ENCODE measurements around the gene TMEM174.
"Not testable (repeated sequence)": the region's sequence is repeated elsewhere in the genome, so short reads cannot be mapped to it uniquely, and the experiment has no call there.

The TMEM174 gene

DNA sequence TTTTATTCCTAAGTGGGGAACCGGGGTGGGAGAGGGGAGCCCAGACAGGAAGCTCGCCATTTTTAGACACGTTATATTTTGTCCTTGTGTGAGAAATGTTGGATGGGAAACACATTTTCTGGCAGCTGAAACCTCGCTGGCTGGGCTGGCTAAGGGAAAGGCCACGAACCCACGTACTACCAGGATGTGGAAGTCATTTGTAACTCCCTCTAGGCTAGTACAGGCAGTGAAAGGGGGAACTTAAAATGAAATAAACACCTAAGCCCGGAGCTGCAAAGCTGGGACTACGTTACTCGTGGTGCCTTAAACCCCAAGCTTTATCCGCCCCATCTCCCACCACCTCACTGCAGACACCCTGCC lies 42.5 kb downstream of the TMEM174 start:
- no peak for FAIRE-seq
- DNase-seq (ENCODE audit: insufficient read length): no peak
- no peak for TF ChIP-seq POLR2AphosphoS5 (IDR thresholded peaks at IDR 0.05; ENCODE audit: low read depth, low read length)

DNA sequence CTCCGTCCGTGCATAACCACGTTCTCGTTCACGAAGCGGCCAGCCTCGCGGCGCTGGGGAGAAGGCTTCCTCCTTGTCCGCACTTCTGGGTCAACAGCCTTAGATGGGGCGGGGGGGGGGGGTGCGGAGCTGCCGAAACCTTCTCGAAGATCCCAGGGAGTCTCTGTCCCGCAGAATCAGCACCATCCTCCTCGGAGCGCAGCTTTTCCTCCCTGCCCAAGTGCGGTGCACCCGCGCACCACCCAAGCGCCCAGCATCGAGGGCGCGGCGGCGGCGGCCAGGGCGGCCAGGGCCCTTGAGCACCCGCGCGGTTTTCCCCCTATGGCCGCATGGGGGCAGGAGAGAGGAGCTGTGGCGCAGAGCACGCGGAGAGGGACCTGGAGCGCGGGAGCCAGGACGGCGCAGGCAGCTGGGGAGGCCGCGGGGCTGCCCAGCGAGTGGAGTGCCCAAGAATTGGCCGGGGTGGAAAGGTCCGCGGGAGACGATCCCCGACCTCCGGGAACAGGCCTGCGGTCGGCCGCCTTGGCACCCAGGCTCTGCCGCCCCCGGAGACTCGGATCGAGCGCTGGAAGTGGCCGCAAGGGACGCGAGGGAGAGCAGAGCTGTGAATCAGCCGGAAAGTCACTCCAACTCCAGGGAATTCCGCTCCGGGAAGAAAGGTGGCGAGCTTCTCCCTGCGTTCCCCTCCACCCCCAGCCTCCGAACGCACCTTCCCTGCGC lies 43.1 kb downstream of the TMEM174 start:
- peak; percentile 75 for DNase-seq (ENCODE audit: insufficient read length)
- TF ChIP-seq POLR2AphosphoS5 (IDR thresholded peaks at IDR 0.05; ENCODE audit: low read depth, low read length) (no peak), TAF1 (IDR thresholded peaks at IDR 0.05; ENCODE audit: borderline replicate concordance, low read depth, low read length) (no peak), POLR2A (IDR thresholded peaks at IDR 0.05; ENCODE audit: low read depth, low read length) (no peak)
- FAIRE-seq: no peak

DNA sequence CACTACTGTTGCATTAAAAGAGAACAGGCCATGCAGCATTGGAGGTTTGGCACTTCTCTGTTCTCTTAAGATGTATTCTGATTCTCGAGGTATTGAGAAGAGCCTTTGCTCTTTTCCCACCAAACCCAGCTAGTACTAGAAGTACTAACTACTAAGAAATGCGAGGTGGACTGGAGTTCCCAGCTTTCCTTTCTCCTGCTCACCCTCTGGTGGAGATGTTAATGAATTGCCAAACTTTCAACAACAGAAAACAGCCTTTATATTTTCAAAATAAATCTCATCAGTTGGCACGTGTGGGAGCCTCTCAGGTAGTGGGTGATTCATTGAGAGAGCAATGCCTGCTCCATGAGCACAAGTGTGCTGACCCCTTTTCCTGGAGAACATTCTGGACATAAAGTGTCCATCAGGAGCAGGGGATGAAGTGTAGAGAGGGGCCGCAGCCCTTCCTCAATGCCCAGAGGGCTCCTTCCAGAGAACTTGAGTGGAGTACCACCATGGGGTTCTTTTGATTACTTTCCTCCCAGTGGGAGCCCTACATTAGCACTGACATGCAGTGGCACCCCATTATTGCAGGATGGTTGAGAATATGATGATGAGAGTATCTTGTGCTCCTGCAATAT lies 45.7 kb downstream of the TMEM174 start:
- FAIRE-seq: no peak
- no peak for DNase-seq (ENCODE audit: insufficient read length)
- TF ChIP-seq POLR2AphosphoS5 (IDR thresholded peaks at IDR 0.05; ENCODE audit: low read depth, low read length) (no peak), TAF1 (IDR thresholded peaks at IDR 0.05; ENCODE audit: borderline replicate concordance, low read depth, low read length) (no peak), POLR2A (IDR thresholded peaks at IDR 0.05; ENCODE audit: low read depth, low read length) (no peak)

DNA sequence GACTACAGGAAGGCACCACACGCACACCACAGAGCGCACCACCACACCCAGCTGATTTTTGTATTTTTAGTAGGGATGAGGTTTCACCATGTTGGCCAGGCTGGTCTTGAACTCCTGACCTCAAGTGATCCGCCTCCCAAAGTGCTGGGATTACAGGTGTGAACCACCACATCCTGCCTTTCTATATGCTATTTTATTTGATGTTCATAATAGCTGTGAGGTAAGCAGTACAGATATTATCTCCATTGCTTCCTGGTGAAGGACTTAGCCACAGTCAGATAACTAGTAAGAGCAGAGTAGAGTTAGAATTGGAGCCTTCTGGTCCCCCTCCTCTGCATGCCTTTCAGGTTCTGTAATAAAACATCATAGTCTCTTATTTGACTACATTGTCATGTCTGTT lies 46.3 kb downstream of the TMEM174 start:
- not testable (repeated sequence) for FAIRE-seq; DNase-seq (ENCODE audit: insufficient read length)

DNA sequence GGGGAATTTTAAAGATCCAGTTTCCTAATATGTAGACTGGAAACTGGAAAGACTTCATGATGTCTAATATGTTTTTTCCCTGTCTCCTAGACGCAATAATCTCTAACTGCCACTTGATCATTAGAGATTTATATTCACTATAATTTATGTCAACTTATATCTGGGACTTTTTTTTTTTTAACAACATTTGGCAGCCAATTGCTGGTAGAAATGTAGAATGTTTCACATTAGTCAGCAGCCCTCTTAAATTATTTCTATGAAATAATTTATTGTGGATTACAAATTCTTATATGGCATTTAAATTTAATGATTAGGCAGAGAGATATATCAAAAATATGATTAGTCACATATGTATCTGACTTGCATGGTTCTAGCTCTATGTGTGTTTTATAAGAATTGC lies 48.2 kb downstream of the TMEM174 start:
- TF ChIP-seq TAF1 (IDR thresholded peaks at IDR 0.05; ENCODE audit: borderline replicate concordance, low read depth, low read length): no peak
- no peak for TF ChIP-seq POLR2AphosphoS5 (IDR thresholded peaks at IDR 0.05; ENCODE audit: low read depth, low read length)
- no peak for TF ChIP-seq POLR2A (IDR thresholded peaks at IDR 0.05; ENCODE audit: low read depth, low read length)
- DNase-seq (ENCODE audit: insufficient read length): no peak
- no peak for FAIRE-seq

DNA sequence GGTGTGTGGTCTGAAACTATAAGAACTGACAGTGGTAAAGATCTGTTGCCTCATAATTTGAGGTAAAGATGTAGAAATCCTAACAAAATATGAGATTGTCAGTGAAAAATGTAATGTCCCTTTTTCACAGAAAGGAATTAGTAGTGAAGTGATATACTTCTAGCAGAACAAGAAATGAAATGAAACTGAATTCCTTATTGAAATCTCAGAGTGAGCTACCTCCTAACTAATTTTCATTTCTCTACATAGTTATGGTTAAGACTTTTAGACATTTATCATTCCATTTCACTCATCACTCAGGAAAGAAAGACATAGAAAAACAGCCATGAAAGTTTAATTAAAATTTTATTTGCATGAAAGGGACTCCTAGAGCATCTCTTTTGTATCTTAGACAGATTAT lies 48.7 kb downstream of the TMEM174 start:
- FAIRE-seq (no peak), DNase-seq (ENCODE audit: insufficient read length) (no peak)

DNA sequence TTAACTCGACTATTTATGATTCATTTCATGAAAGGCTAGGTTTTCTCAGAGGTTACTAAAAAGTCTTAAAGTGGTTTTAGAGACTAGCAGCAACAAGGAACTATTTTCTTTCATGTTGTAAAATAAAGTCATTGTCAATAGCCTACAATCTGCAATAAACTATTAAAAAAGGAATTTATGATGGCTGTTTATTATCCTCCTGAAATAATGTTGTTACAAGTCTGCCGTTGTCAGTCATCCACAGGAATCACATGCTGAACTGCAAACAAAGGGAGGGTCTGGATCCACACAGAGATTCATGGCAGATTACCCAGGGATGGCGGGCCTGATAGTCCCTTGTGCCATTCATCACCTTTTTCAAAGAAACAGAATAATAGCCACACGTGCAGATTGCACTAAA lies 49.2 kb downstream of the TMEM174 start:
- no peak for TF ChIP-seq TAF1 (IDR thresholded peaks at IDR 0.05; ENCODE audit: borderline replicate concordance, low read depth, low read length)
- TF ChIP-seq POLR2A (IDR thresholded peaks at IDR 0.05; ENCODE audit: low read depth, low read length): no peak
- TF ChIP-seq POLR2AphosphoS5 (IDR thresholded peaks at IDR 0.05; ENCODE audit: low read depth, low read length): no peak
- no peak for DNase-seq (ENCODE audit: insufficient read length)
- FAIRE-seq: no peak

More for the DNA sequence above, 48.7 kb downstream of the TMEM174 start:
- TF ChIP-seq POLR2AphosphoS5 (IDR thresholded peaks at IDR 0.05; ENCODE audit: low read depth, low read length) (no peak), TAF1 (IDR thresholded peaks at IDR 0.05; ENCODE audit: borderline replicate concordance, low read depth, low read length) (no peak), POLR2A (IDR thresholded peaks at IDR 0.05; ENCODE audit: low read depth, low read length) (no peak)
